ENCODE results near the gene SMYD3.

GRCh38 chr1:245903851-245904250 lies 603.2 kb downstream of the SMYD3 start:
- TF ChIP-seq, protein P1, sequence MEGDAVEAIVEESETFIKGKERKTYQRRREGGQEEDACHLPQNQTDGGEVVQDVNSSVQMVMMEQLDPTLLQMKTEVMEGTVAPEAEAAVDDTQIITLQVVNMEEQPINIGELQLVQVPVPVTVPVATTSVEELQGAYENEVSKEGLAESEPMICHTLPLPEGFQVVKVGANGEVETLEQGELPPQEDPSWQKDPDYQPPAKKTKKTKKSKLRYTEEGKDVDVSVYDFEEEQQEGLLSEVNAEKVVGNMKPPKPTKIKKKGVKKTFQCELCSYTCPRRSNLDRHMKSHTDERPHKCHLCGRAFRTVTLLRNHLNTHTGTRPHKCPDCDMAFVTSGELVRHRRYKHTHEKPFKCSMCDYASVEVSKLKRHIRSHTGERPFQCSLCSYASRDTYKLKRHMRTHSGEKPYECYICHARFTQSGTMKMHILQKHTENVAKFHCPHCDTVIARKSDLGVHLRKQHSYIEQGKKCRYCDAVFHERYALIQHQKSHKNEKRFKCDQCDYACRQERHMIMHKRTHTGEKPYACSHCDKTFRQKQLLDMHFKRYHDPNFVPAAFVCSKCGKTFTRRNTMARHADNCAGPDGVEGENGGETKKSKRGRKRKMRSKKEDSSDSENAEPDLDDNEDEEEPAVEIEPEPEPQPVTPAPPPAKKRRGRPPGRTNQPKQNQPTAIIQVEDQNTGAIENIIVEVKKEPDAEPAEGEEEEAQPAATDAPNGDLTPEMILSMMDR (conservative IDR thresholded peaks at IDR 0.05; ENCODE audit: low read length), result no peak
- TF ChIP-seq EZH2phosphoT487 (IDR thresholded peaks at IDR 0.05; ENCODE audit: borderline replicate concordance), result no peak

All from Loucy (cell line).